Memory B cell (primary cell): ENCODE results near the gene NXPE3.

Experiments used
- ATAC-seq: fragments of 150-1000 bp; cut with Tn5 transposase; 2 replicates; pipeline ENCODE4 v1.10.0; 2021; ENCODE audit warnings: low read depth, mild to moderate bottlenecking, moderate library complexity
- DNase-seq, 2 donors: peaks; one replicate each; pipeline ENCODE4 v3.0.0; 2022; ENCODE audit warnings: low spot score in 2 of 2
- H3K27ac Mint-ChIP-seq: one replicate; pipeline ENCODE4 v1.8.0; 2022; ENCODE audit warnings: mild to moderate bottlenecking, moderate library complexity, mixed read lengths
- H3K27me3 Mint-ChIP-seq: one replicate; pipeline ENCODE4 v1.8.0; 2022; ENCODE audit warnings: mixed read lengths
- H3K36me3 Mint-ChIP-seq: one replicate; pipeline ENCODE4 v1.8.0; 2022; ENCODE audit warnings: mild to moderate bottlenecking, mixed read lengths
- H3K4me1 Mint-ChIP-seq: one replicate; pipeline ENCODE4 v1.8.0; 2022; ENCODE audit warnings: mixed read lengths
- H3K4me3 Mint-ChIP-seq: one replicate; pipeline ENCODE4 v1.8.0; 2022; ENCODE audit warnings: mild to moderate bottlenecking, moderate library complexity, mixed read lengths
- H3K9me3 Mint-ChIP-seq: one replicate; pipeline ENCODE4 v1.8.0; 2022; ENCODE audit warnings: mixed read lengths

The NXPE3 gene

GRCh38 chr3:101779822-101780381 lies 891 bp downstream of the NXPE3 start:
- Mint-ChIP-seq H3K4me3 (peak overlapping the region; percentile 90), H3K9me3 (no peaks in the 10 kb centered on the region), H3K27ac (peak overlapping the region; percentile 95), H3K27me3 (no peaks in the 10 kb centered on the region), H3K36me3 (peaks cover 12% of the 10 kb centered on the region), H3K4me1 (peaks cover 29% of the 10 kb centered on the region)
- ATAC-seq (no peak), DNase-seq (no peak)

- H3K4me1 Mint-ChIP-seq = peaks cover 32% of the 10 kb centered on the region
- H3K9me3 Mint-ChIP-seq = no peaks in the 10 kb centered on the region
- no peak for ATAC-seq
- DNase-seq = no peak
- H3K4me3 Mint-ChIP-seq = no peak overlapping the region
- no peaks in the 10 kb centered on the region for H3K27me3 Mint-ChIP-seq
- peak overlapping the region; percentile 95 for H3K27ac Mint-ChIP-seq
- H3K36me3 Mint-ChIP-seq = peaks cover 17% of the 10 kb centered on the region
Measured at GRCh38 chr3:101780661-101781060, 1.6 kb downstream of the NXPE3 start.

DNA sequence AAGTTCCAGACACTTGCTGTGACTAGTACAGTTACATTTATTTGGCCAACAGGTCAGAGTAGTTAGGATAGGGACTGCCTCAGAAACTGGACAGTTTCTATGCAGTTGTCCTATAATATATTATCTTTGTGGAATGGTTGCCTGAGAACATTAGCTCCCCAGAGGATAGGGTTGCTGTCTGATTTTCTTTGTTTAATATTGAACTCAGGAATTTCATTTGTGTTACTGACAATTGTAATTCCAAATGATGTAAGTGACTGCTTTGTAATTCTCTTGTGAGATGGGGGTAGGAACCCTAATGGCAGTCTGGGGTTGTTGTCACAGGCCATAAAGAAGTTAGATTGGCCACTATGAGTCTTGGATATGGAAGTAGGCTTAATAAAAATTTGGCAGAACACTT lies 2.2 kb downstream of the NXPE3 start:
- peaks cover 32% of the 10 kb centered on the region for H3K4me1 Mint-ChIP-seq
- DNase-seq = no peak
- no peak for ATAC-seq
- H3K36me3 Mint-ChIP-seq = peaks cover 19% of the 10 kb centered on the region
- no peaks in the 10 kb centered on the region for H3K27me3 Mint-ChIP-seq
- no peak overlapping the region for H3K4me3 Mint-ChIP-seq
- H3K9me3 Mint-ChIP-seq = no peaks in the 10 kb centered on the region
- H3K27ac Mint-ChIP-seq = no peak overlapping the region

DNA sequence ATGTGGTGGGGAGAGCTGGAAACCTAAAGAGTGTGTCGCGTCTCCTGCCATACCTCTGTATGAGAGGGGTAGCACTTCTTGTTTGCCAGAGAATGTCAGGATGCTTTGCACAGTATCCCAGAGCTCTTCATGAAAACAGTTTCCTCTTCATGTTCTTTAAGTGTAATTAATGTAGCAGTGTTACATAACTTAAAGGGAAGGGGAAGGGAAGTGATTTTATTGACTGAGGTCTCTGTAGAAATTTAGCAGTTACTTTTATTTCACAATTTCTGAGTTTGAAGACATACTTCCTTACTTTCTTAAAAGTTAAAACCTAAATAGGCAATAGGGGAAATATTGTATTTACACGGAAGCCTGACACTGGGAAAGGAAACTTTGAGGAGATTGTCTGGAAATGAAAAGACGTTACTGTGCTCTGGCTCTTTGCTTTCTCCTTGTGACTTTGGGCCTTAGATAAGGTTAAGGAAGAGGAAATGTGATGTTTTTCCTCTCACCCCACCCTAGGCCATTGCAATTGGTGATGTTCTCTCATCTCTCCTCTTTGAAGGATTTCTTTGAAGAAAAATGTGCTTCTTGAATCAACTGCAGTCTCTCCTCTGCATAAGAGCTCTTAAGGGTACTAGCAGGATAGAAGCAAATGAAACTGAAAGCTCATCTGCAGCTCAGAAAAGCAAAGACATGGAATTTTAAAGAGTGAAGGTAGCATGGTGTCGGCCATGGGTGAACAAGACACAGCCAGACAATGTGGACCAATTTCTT lies 6.0 kb downstream of the NXPE3 start:
- Mint-ChIP-seq H3K9me3 (no peaks in the 10 kb centered on the region), H3K36me3 (peaks cover 41% of the 10 kb centered on the region), H3K27ac (peak overlapping the region; percentile 58), H3K4me3 (no peak overlapping the region), H3K4me1 (peaks cover 18% of the 10 kb centered on the region), H3K27me3 (no peaks in the 10 kb centered on the region)
- no peak for DNase-seq
- ATAC-seq = no peak

DNA sequence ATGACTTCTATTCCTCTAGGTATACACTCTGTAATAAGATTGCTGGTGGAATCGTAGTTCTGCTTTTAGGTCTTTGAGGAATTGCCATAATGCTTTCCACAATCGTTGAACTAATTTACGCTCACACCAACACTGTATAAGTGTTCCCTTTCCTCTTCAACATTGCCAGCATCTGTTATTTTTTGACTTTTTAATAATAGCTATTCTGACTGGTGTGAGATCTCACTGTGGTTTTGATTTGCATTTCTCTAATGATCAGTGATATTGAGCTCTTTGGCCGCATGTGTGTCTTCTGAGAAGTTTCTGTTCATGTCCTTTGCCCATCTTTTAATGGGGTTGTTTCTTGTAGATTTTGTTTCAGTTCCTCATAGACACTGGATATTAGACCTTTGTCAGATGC lies 12.8 kb downstream of the NXPE3 start:
- Mint-ChIP-seq H3K4me3 (peak overlapping the region; percentile 24), H3K36me3 (peaks cover 60% of the 10 kb centered on the region), H3K27ac (peak overlapping the region; percentile 54), H3K4me1 (peaks cover 39% of the 10 kb centered on the region), H3K27me3 (no peaks in the 10 kb centered on the region), H3K9me3 (peaks cover 8% of the 10 kb centered on the region)
- ATAC-seq (peak; percentile 94), DNase-seq (peak in 1 of 2 donors; percentile 43)

DNA sequence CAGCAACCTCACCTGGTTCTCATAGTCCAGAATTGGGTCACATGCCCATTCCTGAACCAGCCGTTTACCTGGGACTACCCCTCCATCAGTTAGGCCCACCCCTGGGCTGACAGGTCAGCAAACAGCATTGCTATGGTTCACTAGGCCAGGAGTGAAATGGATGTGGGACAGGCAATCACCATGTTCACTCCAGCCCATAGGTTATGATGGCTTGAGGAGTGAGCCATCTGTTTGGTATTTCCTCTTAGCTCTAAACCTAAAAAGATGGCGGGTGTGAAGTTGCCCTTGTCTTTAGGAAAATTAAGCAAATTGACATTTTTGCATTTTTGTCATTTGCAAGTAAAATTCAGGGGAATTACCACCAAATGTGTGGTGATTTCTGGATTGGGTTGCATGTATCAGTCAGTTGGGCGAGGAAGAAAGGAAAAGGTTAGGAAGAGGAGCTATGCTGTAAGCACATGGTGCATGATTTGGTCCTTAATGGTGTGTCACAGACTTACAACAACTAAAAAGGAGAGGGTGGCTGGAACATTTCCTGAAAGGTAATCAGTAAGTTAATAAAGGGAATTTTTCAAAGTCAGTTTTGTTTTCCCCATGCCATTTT lies 17.2 kb downstream of the NXPE3 start:
- H3K27ac Mint-ChIP-seq = no peak overlapping the region
- peaks cover 43% of the 10 kb centered on the region for H3K4me1 Mint-ChIP-seq
- no peaks in the 10 kb centered on the region for H3K27me3 Mint-ChIP-seq
- H3K4me3 Mint-ChIP-seq = no peak overlapping the region
- H3K36me3 Mint-ChIP-seq = peaks cover 49% of the 10 kb centered on the region
- no peak for DNase-seq
- H3K9me3 Mint-ChIP-seq = peaks cover 6% of the 10 kb centered on the region
- no peak for ATAC-seq

- Mint-ChIP-seq H3K4me3 (no peak overlapping the region), H3K9me3 (peaks cover 2% of the 10 kb centered on the region), H3K36me3 (peaks cover 30% of the 10 kb centered on the region), H3K27me3 (no peaks in the 10 kb centered on the region), H3K4me1 (peaks cover 13% of the 10 kb centered on the region), H3K27ac (no peak overlapping the region)
- DNase-seq (no peak), ATAC-seq (no peak)
Measured at GRCh38 chr3:101801174-101801573, 22.2 kb downstream of the NXPE3 start.

GRCh38 chr3:101802179-101802578 lies 23.2 kb downstream of the NXPE3 start:
- H3K36me3 Mint-ChIP-seq = peaks cover 25% of the 10 kb centered on the region
- ATAC-seq = no peak
- peaks cover 7% of the 10 kb centered on the region for H3K4me1 Mint-ChIP-seq
- no peaks in the 10 kb centered on the region for H3K9me3 Mint-ChIP-seq
- no peak overlapping the region for H3K4me3 Mint-ChIP-seq
- no peak for DNase-seq
- H3K27me3 Mint-ChIP-seq = no peaks in the 10 kb centered on the region
- H3K27ac Mint-ChIP-seq = no peak overlapping the region

DNA sequence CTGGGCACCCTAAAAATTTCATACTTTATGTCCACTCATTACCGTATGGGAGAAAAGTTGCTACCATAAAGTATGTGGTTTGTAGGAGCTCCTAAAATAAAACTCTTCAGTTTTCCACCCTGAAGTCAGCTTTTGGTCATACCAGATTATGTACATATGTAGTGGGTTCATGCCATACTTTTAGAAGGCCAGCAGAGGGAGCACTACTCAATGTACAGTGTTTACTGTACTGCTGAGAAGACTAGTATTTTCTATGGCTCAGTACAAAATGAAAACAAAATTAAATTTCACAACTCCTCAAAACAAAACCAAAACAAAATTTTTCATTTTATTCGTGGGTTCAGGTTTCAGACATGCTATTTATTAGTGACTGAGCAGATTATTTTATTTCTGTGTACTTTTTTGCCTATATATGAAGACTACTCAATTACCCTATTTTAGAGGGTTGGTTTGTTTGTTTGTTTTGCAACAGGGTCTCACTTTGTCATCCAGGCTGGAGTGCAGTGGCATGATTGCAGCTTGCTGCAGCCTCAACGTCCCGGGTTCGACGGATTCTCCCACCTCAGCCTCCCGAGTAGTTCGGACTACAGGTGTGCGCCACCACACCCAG lies 24.3 kb downstream of the NXPE3 start:
- Mint-ChIP-seq H3K27ac (no peak overlapping the region), H3K4me3 (no peak overlapping the region), H3K27me3 (no peaks in the 10 kb centered on the region), H3K36me3 (peaks cover 25% of the 10 kb centered on the region), H3K4me1 (peaks cover 7% of the 10 kb centered on the region), H3K9me3 (no peaks in the 10 kb centered on the region)
- DNase-seq (peak; percentile 37 to 60), ATAC-seq (peak; percentile 100)

DNA sequence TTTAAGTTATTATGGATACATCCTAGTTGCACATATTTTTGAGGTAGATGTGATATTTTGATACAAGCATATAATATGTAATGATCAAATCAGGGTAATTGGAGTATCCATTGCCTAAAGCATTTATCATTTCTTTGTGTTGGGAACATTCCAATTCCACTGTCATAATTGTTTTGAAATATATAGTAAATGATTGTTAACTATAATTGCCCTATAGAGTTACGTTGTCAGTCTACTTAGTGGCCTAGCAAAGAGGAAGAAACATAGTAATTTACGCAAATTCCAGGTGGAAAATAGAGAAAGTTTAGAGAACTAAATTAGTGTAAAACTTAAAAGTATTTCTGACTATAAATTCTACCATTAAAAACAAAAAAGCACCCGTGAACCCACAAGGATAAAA lies 24.9 kb downstream of the NXPE3 start:
- Mint-ChIP-seq H3K36me3 (peaks cover 23% of the 10 kb centered on the region), H3K27ac (no peak overlapping the region), H3K27me3 (no peaks in the 10 kb centered on the region), H3K4me1 (peaks cover 8% of the 10 kb centered on the region), H3K4me3 (no peak overlapping the region), H3K9me3 (no peaks in the 10 kb centered on the region)
- no peak for ATAC-seq
- DNase-seq = no peak

GRCh38 chr3:101806491-101806890 lies 27.5 kb downstream of the NXPE3 start:
- DNase-seq (no peak), ATAC-seq (no peak)
- Mint-ChIP-seq H3K36me3 (peaks cover 15% of the 10 kb centered on the region), H3K4me3 (no peak overlapping the region), H3K27me3 (no peaks in the 10 kb centered on the region), H3K4me1 (peaks cover 8% of the 10 kb centered on the region), H3K27ac (no peak overlapping the region), H3K9me3 (no peaks in the 10 kb centered on the region)

- H3K36me3 Mint-ChIP-seq = peaks cover 9% of the 10 kb centered on the region
- ATAC-seq = no peak
- no peak overlapping the region for H3K27ac Mint-ChIP-seq
- H3K4me1 Mint-ChIP-seq = peaks cover 10% of the 10 kb centered on the region
- no peaks in the 10 kb centered on the region for H3K9me3 Mint-ChIP-seq
- no peak overlapping the region for H3K4me3 Mint-ChIP-seq
- no peak for DNase-seq
- no peaks in the 10 kb centered on the region for H3K27me3 Mint-ChIP-seq
Measured at GRCh38 chr3:101807888-101808287, 28.9 kb downstream of the NXPE3 start.

- H3K27ac Mint-ChIP-seq = no peak overlapping the region
- DNase-seq (peak in 1 of 2 donors; percentile 43), ATAC-seq (peak; percentile 51)
- H3K4me1 Mint-ChIP-seq = peaks cover 10% of the 10 kb centered on the region
- no peaks in the 10 kb centered on the region for H3K27me3 Mint-ChIP-seq
- H3K9me3 Mint-ChIP-seq = no peaks in the 10 kb centered on the region
- H3K36me3 Mint-ChIP-seq = peaks cover 8% of the 10 kb centered on the region
- no peak overlapping the region for H3K4me3 Mint-ChIP-seq
Measured at GRCh38 chr3:101809178-101810021, 30.4 kb downstream of the NXPE3 start.
